Epithelial cell of prostate (primary cell): ENCODE data around the gene NUP88.

Experiments used
- DNase-seq: peaks from one replicate; pipeline ENCODE4 v3.0.0-alpha.2; 2011; ENCODE audit warnings: low read depth, low spot score
- H3K27ac ChIP-seq: fragments of 450-650 bp; 2 replicates; pipeline ENCODE4 v1.5.1; 2017; ENCODE audit warnings: mild to moderate bottlenecking

Gene NUP88

DNA sequence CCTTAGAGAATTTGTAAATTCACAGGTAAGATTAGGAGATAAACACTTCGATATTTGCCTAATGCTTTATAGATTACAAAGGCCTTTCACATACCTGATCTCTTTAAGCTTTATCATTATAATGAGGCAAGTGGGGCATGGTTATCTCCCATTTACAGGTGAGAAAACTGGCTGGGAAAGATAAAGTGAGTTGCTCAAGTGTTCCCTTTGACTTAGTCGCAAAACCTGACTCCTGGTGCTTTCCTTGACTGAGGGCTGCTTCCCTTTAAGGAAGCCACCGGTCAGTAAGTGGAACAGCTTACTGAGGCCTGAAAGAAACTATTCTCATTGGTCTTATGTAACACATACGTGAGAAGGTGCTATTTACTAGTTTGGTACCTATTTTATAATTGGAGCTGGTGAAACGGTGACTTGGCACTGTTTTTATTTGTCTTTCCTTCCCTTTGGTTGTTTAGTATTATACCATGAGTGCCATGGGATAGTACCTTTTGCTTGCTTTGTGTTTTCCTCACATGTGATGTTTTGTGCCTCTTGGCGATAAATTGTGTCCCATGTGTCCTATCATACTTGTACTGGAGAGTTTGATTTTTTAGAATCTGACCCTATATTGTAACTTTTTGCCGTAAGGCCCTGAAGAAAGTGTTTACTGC is 57.2 kb downstream of the NUP88 start:
- DNase-seq, result no peak
- no peak overlapping the region for H3K27ac ChIP-seq

DNA sequence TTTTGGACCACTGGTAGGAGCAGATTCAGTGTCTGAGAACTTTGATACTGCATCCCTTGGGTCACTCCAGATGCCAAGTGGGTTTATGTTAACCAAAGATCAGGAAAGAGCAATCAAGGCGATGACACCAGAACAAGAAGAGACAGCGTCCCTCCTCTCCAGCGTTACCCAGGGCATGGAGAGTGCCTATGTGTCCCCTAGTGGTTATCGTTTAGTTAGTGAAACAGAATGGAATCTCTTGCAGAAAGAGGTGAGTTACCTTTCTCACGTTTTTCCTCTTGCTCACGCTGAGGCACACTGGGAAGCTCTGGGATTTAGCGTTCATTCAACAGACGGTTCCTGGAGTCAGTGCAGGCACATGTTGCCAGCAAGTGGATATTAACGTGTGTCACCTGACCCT is 58.0 kb downstream of the NUP88 start:
- DNase-seq, result no peak
- no peak overlapping the region for H3K27ac ChIP-seq

DNA sequence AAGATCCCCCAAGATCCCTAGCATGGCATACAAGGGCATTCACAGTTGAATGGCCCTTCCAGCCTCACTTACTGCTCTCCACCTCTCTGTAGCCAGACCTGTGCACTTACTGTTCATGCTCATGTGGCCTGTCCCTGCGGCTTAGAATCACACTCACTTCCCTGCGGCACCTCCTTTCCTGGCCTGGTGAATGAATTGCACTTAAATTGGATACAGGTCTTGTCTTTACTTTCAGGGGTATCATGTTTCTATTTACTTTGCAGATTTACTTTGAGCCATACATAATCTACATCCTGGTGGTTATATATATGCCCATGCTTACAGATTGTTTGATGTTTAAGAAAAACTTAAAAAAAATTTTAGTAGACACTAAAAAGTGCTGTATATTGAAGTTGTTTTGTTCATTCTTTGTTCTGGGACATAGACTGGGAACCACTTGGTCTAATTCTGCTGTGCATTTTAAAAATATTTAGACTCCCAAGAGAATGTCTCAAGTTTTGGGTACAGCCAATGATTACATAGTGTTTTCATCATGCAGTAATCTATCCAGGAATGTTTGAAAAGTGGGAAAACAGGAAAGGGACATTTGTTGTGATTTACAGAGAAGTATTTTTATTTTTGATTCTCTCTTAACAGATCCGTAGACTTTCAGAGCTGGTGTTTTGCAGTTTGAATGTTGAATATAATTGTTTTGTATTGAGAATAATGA is 63.9 kb downstream of the NUP88 start:
- DNase-seq, result no peak
- H3K27ac ChIP-seq, result peak overlapping the region; percentile 31

DNA sequence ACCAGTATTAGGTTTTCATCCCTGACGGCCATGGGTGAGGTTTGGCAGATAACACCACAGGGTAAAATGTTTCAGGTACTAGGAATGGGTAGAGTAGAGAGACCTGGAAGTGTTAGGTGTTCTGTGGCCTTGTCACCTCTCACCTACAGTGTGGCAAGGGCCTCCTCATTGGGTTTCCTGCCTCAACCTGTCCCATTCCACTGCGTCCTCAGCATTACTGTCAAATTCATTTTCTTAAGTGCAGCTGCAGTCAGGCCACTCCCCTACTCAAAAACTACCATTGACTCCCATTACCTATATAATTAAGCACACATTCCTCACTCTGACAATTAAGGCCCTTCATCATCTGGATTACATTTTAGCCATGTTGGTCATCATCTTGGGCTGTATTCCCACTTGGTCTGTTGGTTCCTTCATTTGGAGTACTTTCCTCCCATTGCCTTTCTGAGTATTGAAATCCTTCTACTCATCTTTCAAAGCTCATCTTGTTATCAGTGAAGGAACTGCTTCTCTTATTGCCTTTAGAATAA is 64.5 kb downstream of the NUP88 start:
- peak overlapping the region; percentile 31 for H3K27ac ChIP-seq
- DNase-seq, result no peak

DNA sequence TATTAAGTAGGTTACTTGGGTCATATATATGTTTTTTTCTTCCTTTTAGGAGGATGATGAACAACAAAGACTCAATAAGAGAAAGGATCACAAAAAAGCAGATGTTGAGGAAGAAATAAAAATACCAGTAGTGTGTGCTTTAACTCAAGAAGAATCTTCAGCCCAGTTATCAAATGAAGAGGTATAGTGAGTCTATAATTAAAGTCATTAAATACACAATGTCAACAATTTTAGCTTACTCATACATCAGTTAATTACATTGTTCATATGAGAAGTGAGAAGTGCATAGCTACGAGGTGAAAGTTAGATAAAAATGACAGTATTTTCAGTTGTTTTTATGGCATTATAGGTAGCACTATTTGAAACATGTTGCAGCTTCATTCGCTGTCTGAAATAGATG is 65.2 kb downstream of the NUP88 start:
- H3K27ac ChIP-seq, result no peak overlapping the region
- no peak for DNase-seq

DNA sequence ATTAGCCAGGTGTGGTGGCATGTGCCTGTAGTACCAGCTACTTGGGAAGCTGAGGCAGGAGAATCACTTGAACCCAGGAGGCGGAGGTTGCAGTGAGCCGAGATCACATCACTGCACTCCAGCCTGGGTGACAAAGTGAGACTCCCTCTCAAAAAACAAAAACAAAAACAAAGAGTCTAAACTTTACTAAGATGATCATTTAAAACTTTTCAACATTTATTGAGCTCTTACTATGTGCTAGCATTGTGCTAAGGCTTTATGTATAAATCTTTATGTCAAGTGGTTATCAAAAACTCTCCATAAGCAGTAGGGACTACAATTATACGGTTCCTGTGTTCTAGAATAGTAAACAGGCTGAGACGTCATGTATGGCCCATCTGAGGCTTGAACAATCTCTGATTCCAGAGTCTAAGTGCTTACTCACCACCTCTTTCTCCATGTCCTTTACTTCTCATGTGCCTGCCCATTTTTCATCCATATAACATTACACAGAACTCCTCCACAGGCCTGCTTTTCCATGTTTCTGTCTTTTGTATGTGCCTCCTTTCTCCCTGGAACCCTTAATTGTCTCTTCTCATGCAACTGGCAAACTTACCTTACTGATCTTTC is 66.7 kb downstream of the NUP88 start:
- no peak overlapping the region for H3K27ac ChIP-seq
- DNase-seq, result no peak

DNA sequence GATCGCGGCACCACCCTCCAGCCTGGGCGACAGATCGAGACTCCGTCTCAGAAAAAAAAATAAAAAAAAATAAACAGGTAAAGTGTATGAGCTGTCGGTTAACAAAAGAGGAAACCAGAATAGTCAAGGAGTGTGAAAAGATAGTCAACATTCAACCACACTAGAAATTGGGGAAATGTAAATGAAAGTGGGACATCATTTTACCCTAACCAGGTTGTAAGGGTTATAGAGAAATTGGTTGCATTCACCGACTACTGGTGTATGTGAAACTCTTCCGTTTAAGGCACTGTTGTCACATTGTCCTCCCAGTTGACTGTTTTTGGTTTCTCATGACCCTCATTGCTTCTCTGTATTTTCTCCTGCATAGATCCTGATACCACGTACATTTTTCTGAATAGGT is 74.5 kb downstream of the NUP88 start:
- DNase-seq, result no peak
- no peak overlapping the region for H3K27ac ChIP-seq
